Measurements from ENCODE around the gene MED15.

Gene MED15

GRCh38 chr22:20553947-20554741, 46.7 kb downstream of the MED15 start:
- FAIRE-seq = no peak

GRCh38 chr22:20554824-20555223, 47.4 kb downstream of the MED15 start:
- no peak for FAIRE-seq

GRCh38 chr22:20558534-20558933, 51.1 kb downstream of the MED15 start:
- FAIRE-seq = no peak

GRCh38 chr22:20559174-20559760, 51.9 kb downstream of the MED15 start:
- no peak for FAIRE-seq

- FAIRE-seq = no peak
These were observed 53.3 kb downstream of the MED15 start for GRCh38 chr22:20560716-20561115.

GRCh38 chr22:20561882-20562281, 54.5 kb downstream of the MED15 start:
- FAIRE-seq = no peak

- FAIRE-seq = no peak
These were observed 55.4 kb downstream of the MED15 start for GRCh38 chr22:20562607-20563465.

GRCh38 chr22:20563466-20563906, 56.1 kb downstream of the MED15 start:
- FAIRE-seq = no peak

GRCh38 chr22:20563941-20564371, 56.5 kb downstream of the MED15 start:
- no peak for FAIRE-seq

- no peak for FAIRE-seq
These were observed 57.8 kb downstream of the MED15 start for GRCh38 chr22:20565079-20565734.

- FAIRE-seq = no peak
These were observed 58.4 kb downstream of the MED15 start for GRCh38 chr22:20565761-20566160.

GRCh38 chr22:20566420-20567260, 59.2 kb downstream of the MED15 start:
- FAIRE-seq = no peak

- FAIRE-seq = no peak
These were observed 60.0 kb downstream of the MED15 start for GRCh38 chr22:20567371-20567847.

- FAIRE-seq = no peak
These were observed 60.6 kb downstream of the MED15 start for GRCh38 chr22:20567993-20568417.

GRCh38 chr22:20568502-20569058, 61.2 kb downstream of the MED15 start:
- FAIRE-seq = no peak

GRCh38 chr22:20569059-20570058, 61.9 kb downstream of the MED15 start:
- no peak for FAIRE-seq

GRCh38 chr22:20571078-20571503, 63.7 kb downstream of the MED15 start:
- no peak for FAIRE-seq

- no peak for FAIRE-seq
These were observed 64.2 kb downstream of the MED15 start for GRCh38 chr22:20571531-20572007.

- FAIRE-seq = no peak
These were observed 64.9 kb downstream of the MED15 start for GRCh38 chr22:20572132-20572802.

Measured in colon (tissue), 2 donors.